ENCODE results near the gene CCL28. TPM values are rescaled to one million over a fixed set of nuclear protein-coding genes. Genes with fewer than 3 reads are reported as not detected.
"Not testable (repeated sequence)": the region's sequence is repeated elsewhere in the genome, so short reads cannot be mapped to it uniquely, and the experiment has no call there.

The CCL28 gene, protein sequence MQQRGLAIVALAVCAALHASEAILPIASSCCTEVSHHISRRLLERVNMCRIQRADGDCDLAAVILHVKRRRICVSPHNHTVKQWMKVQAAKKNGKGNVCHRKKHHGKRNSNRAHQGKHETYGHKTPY
- 100 to 1,000 TPM in 1 of 2 donors, 10 to 100 TPM in 1; 56.8 to 116 TPM for total RNA-seq

DNA sequence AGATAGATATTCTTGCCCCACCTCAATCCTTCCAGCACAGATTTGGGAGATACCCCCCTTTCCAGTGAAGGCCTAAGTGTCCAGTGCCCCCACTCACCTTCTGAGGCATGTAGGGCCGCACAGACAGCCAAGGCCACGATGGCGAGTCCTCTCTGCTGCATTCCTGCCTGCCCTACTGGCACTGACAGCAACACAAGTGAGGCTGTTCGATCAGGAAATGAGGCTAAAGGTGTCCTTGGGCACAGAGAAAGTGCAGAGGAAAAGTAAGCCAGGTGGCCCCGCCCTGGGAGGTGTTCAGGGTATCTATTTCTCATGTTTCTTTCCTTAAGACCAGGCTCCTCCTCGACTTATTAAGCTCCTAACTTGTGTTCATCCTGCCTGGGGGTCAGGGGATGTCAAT is at the start of gene CCL28:
Gene CCL28, minus strand, starts transcription at position 236 of the 400 bp plus-strand sequence. Its CDS starts 75 bp downstream, at position 161.
- Histone ChIP-seq H3K27ac (peak within 1 kb of the TSS; percentile 94), H3K36me3 (no peaks in the 10 kb centered on the region), H3K9me3 (no peaks in the 10 kb centered on the region), H3K9ac (ENCODE audit: low read depth in 2 of 2, low read length in 2 of 2) (peak within 1 kb of the TSS; percentile 24 to 73), H3K4me1 (no peaks in the 10 kb centered on the region), H3K27me3 (no peaks in the 10 kb centered on the region), H3K4me3 (peak within 1 kb of the TSS; percentile 30)
- peak; percentile 86 for DNase-seq
- intact Hi-C loops (cut with DNase I) = no loop called here
- TF ChIP-seq, protein P1, sequence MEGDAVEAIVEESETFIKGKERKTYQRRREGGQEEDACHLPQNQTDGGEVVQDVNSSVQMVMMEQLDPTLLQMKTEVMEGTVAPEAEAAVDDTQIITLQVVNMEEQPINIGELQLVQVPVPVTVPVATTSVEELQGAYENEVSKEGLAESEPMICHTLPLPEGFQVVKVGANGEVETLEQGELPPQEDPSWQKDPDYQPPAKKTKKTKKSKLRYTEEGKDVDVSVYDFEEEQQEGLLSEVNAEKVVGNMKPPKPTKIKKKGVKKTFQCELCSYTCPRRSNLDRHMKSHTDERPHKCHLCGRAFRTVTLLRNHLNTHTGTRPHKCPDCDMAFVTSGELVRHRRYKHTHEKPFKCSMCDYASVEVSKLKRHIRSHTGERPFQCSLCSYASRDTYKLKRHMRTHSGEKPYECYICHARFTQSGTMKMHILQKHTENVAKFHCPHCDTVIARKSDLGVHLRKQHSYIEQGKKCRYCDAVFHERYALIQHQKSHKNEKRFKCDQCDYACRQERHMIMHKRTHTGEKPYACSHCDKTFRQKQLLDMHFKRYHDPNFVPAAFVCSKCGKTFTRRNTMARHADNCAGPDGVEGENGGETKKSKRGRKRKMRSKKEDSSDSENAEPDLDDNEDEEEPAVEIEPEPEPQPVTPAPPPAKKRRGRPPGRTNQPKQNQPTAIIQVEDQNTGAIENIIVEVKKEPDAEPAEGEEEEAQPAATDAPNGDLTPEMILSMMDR (IDR thresholded peaks at IDR 0.05) = no peak

DNA sequence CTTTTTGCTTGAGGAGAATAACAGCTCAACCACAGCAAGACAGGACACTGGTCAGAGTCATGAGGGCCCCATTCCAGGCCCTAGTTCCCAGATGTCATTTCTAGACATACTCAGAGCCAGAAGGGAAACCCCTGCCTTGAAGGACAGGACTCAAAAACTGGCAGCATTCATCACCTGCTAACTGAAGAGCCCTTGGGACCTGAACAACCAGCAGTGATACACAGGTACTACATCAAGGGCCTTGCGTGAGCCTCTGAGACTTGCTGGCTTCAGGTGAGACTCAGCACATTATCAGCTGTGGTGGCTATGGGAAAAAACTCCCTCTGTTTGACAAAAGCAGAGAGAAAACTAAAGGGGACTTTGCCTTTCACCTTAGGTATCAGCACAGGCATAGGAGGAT is 48.9 kb upstream of the CCL28 start:
- Histone ChIP-seq H3K4me1 (no peaks in the 10 kb centered on the region), H3K27ac (no peak overlapping the region)

GRCh38 chr5:43456556-43456955 is 44.4 kb upstream of the CCL28 start:
- Histone ChIP-seq H3K9ac (ENCODE audit: low read depth in 2 of 2, low read length in 2 of 2) (no peak overlapping the region), H3K4me3 (no peak overlapping the region), H3K27me3 (no peaks in the 10 kb centered on the region), H3K27ac (no peak overlapping the region), H3K9me3 (no peaks in the 10 kb centered on the region), H3K4me1 (no peaks in the 10 kb centered on the region), H3K36me3 (no peaks in the 10 kb centered on the region)
- DNase-seq = no peak
- TF ChIP-seq, protein P1 (IDR thresholded peaks at IDR 0.05) = no peak
- intact Hi-C loops (cut with DNase I) = no loop called here

More for the DNA sequence above, 48.9 kb upstream of the CCL28 start:
- H3K9ac ChIP-seq (ENCODE audit: low read depth in 2 of 2, low read length in 2 of 2) = no peak overlapping the region
- no peaks in the 10 kb centered on the region for H3K9me3 ChIP-seq
- H3K27me3 ChIP-seq = no peaks in the 10 kb centered on the region
- intact Hi-C loops (cut with DNase I) = no loop called here
- TF ChIP-seq, protein P1 (IDR thresholded peaks at IDR 0.05) = no peak
- no peak overlapping the region for H3K4me3 ChIP-seq
- DNase-seq = no peak
- H3K36me3 ChIP-seq = no peaks in the 10 kb centered on the region

DNA sequence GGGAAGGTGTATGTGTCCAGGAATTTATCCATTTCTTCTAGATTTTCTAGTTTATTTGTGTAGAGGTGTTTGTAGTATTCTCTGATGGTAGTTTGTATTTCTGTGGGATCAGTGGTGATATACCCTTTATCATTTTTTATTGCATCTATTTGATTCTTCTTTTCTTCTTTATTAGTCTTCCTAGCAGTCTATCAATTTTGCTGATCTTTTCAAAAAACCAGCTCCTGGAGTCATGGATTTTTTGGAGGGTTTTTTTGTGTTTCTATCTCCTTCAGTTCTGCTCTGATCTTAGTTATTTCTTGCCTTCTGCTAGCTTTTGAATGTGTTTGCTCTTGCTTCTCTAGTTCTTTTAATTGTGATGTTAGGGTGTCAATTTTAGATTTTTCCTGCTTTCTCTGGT is 29.4 kb upstream of the CCL28 start:
- H3K27ac ChIP-seq; H3K27me3 ChIP-seq; H3K9ac ChIP-seq (ENCODE audit: low read depth in 2 of 2, low read length in 2 of 2); H3K9me3 ChIP-seq; DNase-seq; H3K4me1 ChIP-seq; intact Hi-C loops (cut with DNase I); H3K4me3 ChIP-seq; H3K36me3 ChIP-seq: not testable (repeated sequence)

GRCh38 chr5:43437062-43437660 is 25.0 kb upstream of the CCL28 start:
- Histone ChIP-seq H3K9me3 (no peaks in the 10 kb centered on the region), H3K4me1 (no peaks in the 10 kb centered on the region), H3K9ac (ENCODE audit: low read depth in 2 of 2, low read length in 2 of 2) (no peak overlapping the region), H3K36me3 (no peaks in the 10 kb centered on the region), H3K4me3 (no peak overlapping the region), H3K27ac (no peak overlapping the region), H3K27me3 (no peaks in the 10 kb centered on the region)
- intact Hi-C loops (cut with DNase I) = no loop called here
- DNase-seq = no peak
- TF ChIP-seq, protein P1 (IDR thresholded peaks at IDR 0.05) = no peak

- no peak for DNase-seq
- H3K36me3 ChIP-seq = no peaks in the 10 kb centered on the region
- no peak overlapping the region for H3K4me3 ChIP-seq
- H3K27ac ChIP-seq = peak overlapping the region; percentile 62
- no peaks in the 10 kb centered on the region for H3K9me3 ChIP-seq
- intact Hi-C loops (cut with DNase I) = no loop called here
- no peaks in the 10 kb centered on the region for H3K27me3 ChIP-seq
- H3K9ac ChIP-seq (ENCODE audit: low read depth in 2 of 2, low read length in 2 of 2) = no peak overlapping the region
- no peaks in the 10 kb centered on the region for H3K4me1 ChIP-seq
- TF ChIP-seq, protein P1 (IDR thresholded peaks at IDR 0.05) = no peak
Measured at GRCh38 chr5:43433382-43433781, 21.2 kb upstream of the CCL28 start.
